ENCODE results near the gene SLC25A29. TPM values are rescaled to one million over a fixed set of nuclear protein-coding genes. Genes with fewer than 3 reads are reported as not detected.
A peak's percentile ranks its signal among the peaks of the same experiment; 100 is the strongest.

The SLC25A29 gene
- total and polyA plus RNA-seq, 2 of the 8 experiments (the other 6 are each of a cell fraction or from before 2014, with no cell fraction given): 135 to 177 TPM

GRCh38 chr14:100282766-100283419 is 23.4 kb downstream of the SLC25A29 start:
- no peak overlapping the region for H2BK15ac ChIP-seq (ENCODE audit: low read length)
- peaks cover 2% of the 10 kb centered on the region; the same call in 1 of the 2 replicates for H3K23me2 ChIP-seq (ENCODE audit: low read depth, low read length)
- H4K91ac ChIP-seq (replicated peaks; ENCODE audit: insufficient read length, low read length): no peak overlapping the region
- H3K27ac ChIP-seq (ENCODE audit: low read depth, low read length): no peak overlapping the region
- H3K9ac ChIP-seq (replicated peaks in 1 of 4; ENCODE audit: extremely low read depth in 1 of 4, low read depth in 3 of 4, low read length in 3 of 4): no peak overlapping the region
- no peaks in the 10 kb centered on the region for H3K27me3 ChIP-seq (replicated peaks in 1 of 4; ENCODE audit: control insufficient read depth in 3 of 4, extremely low read depth in 1 of 4, insufficient read depth in 3 of 4, low read length in 3 of 4)
- H2BK20ac ChIP-seq (ENCODE audit: low read length): no peak overlapping the region
- peaks cover 15% of the 10 kb centered on the region; the same call in 1 of the 2 replicates for H3K79me1 ChIP-seq (ENCODE audit: low read depth, low read length)
- ChIA-PET POLR2A (ENCODE audit: partially characterized antibody) (interaction anchor here (0.5 to 16.0 kb wide), 9 partner anchors 8 to 98 kb away, joined by 3 to 200 read pairs (median 4); partner anchors contain the start of gene SLC25A29), CTCF (ENCODE audit: partially characterized antibody) (interaction anchor here (1.1 to 4.0 kb wide), 14 partner anchors 9 to 568 kb away, joined by 3 to 16 read pairs (median 4); no protein-coding TSS in a partner anchor)
- H3K18ac ChIP-seq (ENCODE audit: extremely low read depth, low read length): no peak overlapping the region
- TF ChIP-seq CEBPB (IDR thresholded peaks at IDR 0.05; ENCODE audit: low read depth, low read length) (no peak), POLR2A (IDR thresholded peaks at IDR 0.05; ENCODE audit: control extremely low read depth in 1 of 2, low read depth in 2 of 2, low read length in 2 of 2) (peak in 1 of 2 experiments; percentile 17; a peak in 1 of 3 replicates)
- no peak overlapping the region for H2AK5ac ChIP-seq (ENCODE audit: low read depth, low read length)
- peaks cover 0 to 6% (median 0%) of the 10 kb centered on the region in 4 experiments; a peak in 2 of 8 replicates for H3K36me3 ChIP-seq (ENCODE audit: control insufficient read depth in 2 of 4, insufficient read depth in 4 of 4, low read length in 3 of 4)
- H3K14ac ChIP-seq (ENCODE audit: insufficient read length): no peak overlapping the region
- no peak overlapping the region for H3K4me3 ChIP-seq (ENCODE audit: extremely low read depth in 1 of 4, insufficient read depth in 2 of 4, low read depth in 3 of 4, low read length in 4 of 4)
- H2BK5ac ChIP-seq (ENCODE audit: low read depth, low read length): no peak overlapping the region
- DNase-seq (ENCODE audit: low read depth in 1 of 2, low spot score in 2 of 2): no peak
- peaks cover 0 to 41% of the 10 kb centered on the region in 2 experiments; a peak in 3 of 4 replicates for H3K79me2 ChIP-seq (ENCODE audit: control insufficient read depth in 1 of 2, insufficient read depth in 2 of 2, low read length in 2 of 2)
- H4K8ac ChIP-seq (ENCODE audit: extremely low read depth, insufficient read depth, low read length): no peak overlapping the region
- H3K56ac ChIP-seq (replicated peaks; ENCODE audit: insufficient read length, low read depth, low read length): no peak overlapping the region
- no peak overlapping the region for H3K23ac ChIP-seq (ENCODE audit: insufficient read length)
- H4K5ac ChIP-seq (ENCODE audit: insufficient read length, low read depth, low read length): no peak overlapping the region
- peaks cover 9 to 26% of the 10 kb centered on the region in 2 experiments for H4K20me1 ChIP-seq (replicated peaks in 1 of 2; ENCODE audit: control insufficient read depth in 1 of 2, insufficient read depth in 2 of 2, low read length in 2 of 2)
- 97% methylated on average over 9 of the region's 9 CpGs; no CpG with 5 or more reads in 1 of the 2 experiments for WGBS, 2 experiments (ENCODE audit: extremely low coverage in 1 of 2, insufficient coverage in 1 of 2, insufficient read length in 1 of 2, insufficient replicate concordance in 2 of 2, low coverage in 1 of 2, low lambda C conversion rate in 2 of 2, missing lambda C conversion rate in 1 of 2)
- H2BK120ac ChIP-seq (replicated peaks; ENCODE audit: low read depth, low read length): no peak overlapping the region
- peaks cover 8 to 15% (median 11%) of the 10 kb centered on the region in 4 experiments for H3K4me1 ChIP-seq (replicated peaks in 1 of 4; ENCODE audit: control insufficient read depth in 3 of 4, insufficient read depth in 4 of 4, low read length in 3 of 4)
- no peak overlapping the region for H2AFZ ChIP-seq (ENCODE audit: low read length)
- no peak overlapping the region for H3K4ac ChIP-seq (replicated peaks; ENCODE audit: insufficient read length, low read depth, low read length)
- no peak overlapping the region for H3K4me2 ChIP-seq (ENCODE audit: insufficient read depth in 1 of 2, low read depth in 2 of 2, low read length in 2 of 2)
- FAIRE-seq: no peak
- H2BK12ac ChIP-seq (ENCODE audit: low read depth, low read length): no peak overlapping the region
- no peaks in the 10 kb centered on the region for H3K9me3 ChIP-seq (ENCODE audit: insufficient read depth in 2 of 2, low read depth in 1 of 2, low read length in 1 of 2)

Measured in H1 (cell line).